Thyroid gland (tissue), 4 donors: Measurements from ENCODE around the gene OR8A1. TPM values are rescaled to one million over a fixed set of nuclear protein-coding genes. Genes with fewer than 3 reads are reported as not detected.

Experiments used
- DNase-seq, 2 donors: peaks; one replicate each; pipeline ENCODE4 v3.0.0-alpha.2; 2019
- H3K27ac ChIP-seq, 3 donors: fragments of 200-600 bp; sonication (generic); 1 replicate in 2 of 3; 2 replicates in 1 of 3; pipeline ENCODE4 v1.5.1; 2016 to 2019; ENCODE audit warnings: mild to moderate bottlenecking in 1 of 3, moderate library complexity in 1 of 3
- H3K27me3 ChIP-seq: fragments of 200-600 bp; sonication (generic); one replicate; pipeline ENCODE4 v1.5.1; 2019
- H3K36me3 ChIP-seq, 2 donors: fragments of 200-600 bp; sonication (generic); one replicate each; pipeline ENCODE4 v1.5.1; 2016 to 2019
- H3K4me1 ChIP-seq, 2 donors: fragments of 200-600 bp; sonication (generic); one replicate each; pipeline ENCODE4 v1.5.1; 2017 to 2019
- H3K4me3 ChIP-seq, 3 donors: fragments of 200-600 bp; sonication (generic); replicated peaks in 1 of 3; 1 replicate in 2 of 3; 2 replicates in 1 of 3; pipeline ENCODE4 v1.5.1; 2016; ENCODE audit warnings: mild to moderate bottlenecking in 1 of 3
- H3K9me3 ChIP-seq: fragments of 200-600 bp; sonication (generic); one replicate; pipeline ENCODE4 v1.5.1; 2017
- CTCF ChIP-seq, 6 experiments: fragments of 200-600 bp in 3 of 6; fragments of 450-650 bp in 3 of 6; sonication (generic) in 3 of 6; IDR thresholded peaks; one replicate each; pipeline ENCODE4 v1.5.1; 2016 to 2019; ENCODE audit warnings: antibody characterized with exemption in 6 of 6, mild to moderate bottlenecking in 2 of 6, inconsistent platforms in 1 of 6, moderate library complexity in 1 of 6
- POLR2A ChIP-seq, 2 donors: fragments of 450-650 bp; IDR thresholded peaks; one replicate each; pipeline ENCODE4 v1.6.1; 2017; ENCODE audit warnings: antibody characterized with exemption in 2 of 2, mild to moderate bottlenecking in 2 of 2, moderate library complexity in 1 of 2
- WGBS, 2 donors: methylation state at CpG; one replicate each; pipeline ENCODE4 v1.1.5; 2017; 5-methylcytosine and 5-hydroxymethylcytosine counted together
- intact Hi-C: fragments of 100-400 bp; cut with DNase I; formaldehyde crosslinking; loops from one replicate; pipeline ENCODE4 v1.15.1; 2023
- small RNA-seq: library from RNA; depleted of rRNA; stranded (forward); fragments of <200 nt; gene quantifications from one replicate; pipeline ENCODE3, GENCODE V24; 2016
- total RNA-seq, 4 donors: library from RNA; depleted of rRNA; stranded (reverse); fragments of >200 nt; gene quantifications; one replicate each; pipeline ENCODE4 v1.2.3, GENCODE V29; 2016

OR8A1 gene
- total RNA-seq, 4 donors from 2014 or later: not detected

DNA sequence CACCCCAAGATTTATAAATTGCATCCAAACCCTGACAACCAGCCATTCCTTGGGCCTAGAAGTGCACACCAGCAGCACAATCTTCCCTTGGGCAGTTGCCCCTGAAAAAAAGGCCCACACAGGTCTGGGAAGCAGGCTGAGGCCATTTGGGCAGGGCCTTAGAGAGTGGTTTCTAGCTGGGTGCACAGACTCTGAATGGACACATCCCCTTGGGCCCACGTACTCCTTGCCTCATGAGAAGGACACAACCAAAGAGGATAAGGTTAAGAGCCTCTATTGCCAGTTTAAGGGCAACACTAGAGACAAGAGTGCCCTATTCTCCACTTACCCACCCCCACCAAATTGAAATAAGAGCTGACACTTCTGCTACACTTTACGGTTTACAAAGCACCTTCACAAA, 40.5 kb downstream of the OR8A1 start:
- intact Hi-C loops: no loop called here
- no peak overlapping the region for H3K27ac ChIP-seq

GRCh38 chr11:124611064-124611463, 41.3 kb downstream of the OR8A1 start, which contains the start of gene PANX3:
Gene PANX3, plus strand, starts transcription at chr11:124611428. Its CDS starts 129 bp downstream, at chr11:124611557.
- Histone ChIP-seq H3K36me3 (no peaks in the 10 kb centered on the region), H3K27ac (no peak within 1 kb of the TSS), H3K9me3 (no peaks in the 10 kb centered on the region), H3K4me3 (no peak within 1 kb of the TSS), H3K4me1 (no peaks in the 10 kb centered on the region), H3K27me3 (no peaks in the 10 kb centered on the region)
- 85 to 92% methylated on average over 4 of the region's 5 CpGs for WGBS, 2 donors
- intact Hi-C loops: no loop called here
- DNase-seq: no peak
- no peak for TF ChIP-seq POLR2A (IDR thresholded peaks at IDR 0.05)

More for the DNA sequence above, 40.5 kb downstream of the OR8A1 start:
- no peak for TF ChIP-seq CTCF (IDR thresholded peaks at IDR 0.05)
- TF ChIP-seq POLR2A (IDR thresholded peaks at IDR 0.05): no peak
- Histone ChIP-seq H3K4me3 (no peak overlapping the region), H3K36me3 (no peaks in the 10 kb centered on the region), H3K27me3 (no peaks in the 10 kb centered on the region), H3K9me3 (no peaks in the 10 kb centered on the region), H3K4me1 (no peaks in the 10 kb centered on the region)
- DNase-seq: no peak
- 77 to 91% methylated on average over 2 of the region's 2 CpGs for WGBS, 2 donors

GRCh38 chr11:124612045-124612444, 42.2 kb downstream of the OR8A1 start:
- Histone ChIP-seq H3K4me3 (no peak overlapping the region), H3K27ac (no peak overlapping the region), H3K9me3 (no peaks in the 10 kb centered on the region), H3K36me3 (no peaks in the 10 kb centered on the region), H3K27me3 (no peaks in the 10 kb centered on the region), H3K4me1 (no peaks in the 10 kb centered on the region)
- DNase-seq: no peak
- TF ChIP-seq POLR2A (IDR thresholded peaks at IDR 0.05) (no peak), CTCF (IDR thresholded peaks at IDR 0.05) (no peak)
- 39 to 57% methylated on average over 3 of the region's 3 CpGs for WGBS, 2 donors
- intact Hi-C loops: no loop called here

GRCh38 chr11:124612567-124613246, 42.9 kb downstream of the OR8A1 start:
- no peak overlapping the region for H3K27ac ChIP-seq
- DNase-seq: no peak
- intact Hi-C loops: no loop called here
- H3K4me3 ChIP-seq: no peak overlapping the region
- H3K4me1 ChIP-seq: no peaks in the 10 kb centered on the region
- H3K9me3 ChIP-seq: no peaks in the 10 kb centered on the region
- H3K36me3 ChIP-seq: no peaks in the 10 kb centered on the region
- H3K27me3 ChIP-seq: no peaks in the 10 kb centered on the region
- WGBS, 2 donors: 63 to 74% methylated on average over 10 of the region's 10 CpGs
- TF ChIP-seq CTCF (IDR thresholded peaks at IDR 0.05) (no peak), POLR2A (IDR thresholded peaks at IDR 0.05) (no peak)

GRCh38 chr11:124618863-124619262, 49.1 kb downstream of the OR8A1 start:
- Histone ChIP-seq H3K4me1 (peaks cover 8 to 13% of the 10 kb centered on the region in 2 donors), H3K4me3 (no peak overlapping the region), H3K36me3 (no peaks in the 10 kb centered on the region), H3K9me3 (no peaks in the 10 kb centered on the region), H3K27me3 (no peaks in the 10 kb centered on the region), H3K27ac (no peak overlapping the region)
- intact Hi-C loops: no loop called here
- 89 to 90% methylated on average over 5 of the region's 5 CpGs for WGBS, 2 donors
- TF ChIP-seq CTCF (IDR thresholded peaks at IDR 0.05): no peak
- no peak for TF ChIP-seq POLR2A (IDR thresholded peaks at IDR 0.05)
- no peak for DNase-seq

Small RNA genes lying within 50 kb of the gene (small RNA-seq; reads per million reads assigned to genes)
- gene OR8A3P: not detected

Other genes with a start within 250 kb of the OR8A1 start
- gene OR8D2, start 249.8 kb upstream of the OR8A1 start, total RNA-seq: not detected
- not detected for gene OR8B2, start 185.5 kb upstream of the OR8A1 start, total RNA-seq
- not detected for gene OR8B3, start 171.0 kb upstream of the OR8A1 start, total RNA-seq
- not detected for gene OR8B4, start 145.1 kb upstream of the OR8A1 start, total RNA-seq
- not detected for gene OR8B8, start 124.3 kb upstream of the OR8A1 start, total RNA-seq
- gene OR8B12, start 26.3 kb upstream of the OR8A1 start, total RNA-seq: not detected
- not detected for gene PANX3, start 41.4 kb downstream of the OR8A1 start, total RNA-seq
- 10 to 100 TPM; 34.7 to 59.8 (median 46.3) TPM for gene TBRG1, start 52.9 kb downstream of the OR8A1 start, total RNA-seq
- gene SIAE, start 103.7 kb downstream of the OR8A1 start, total RNA-seq: 10 to 100 TPM; 33.9 to 52.5 (median 41.6) TPM
- 10 to 100 TPM; 13.8 to 25.2 (median 23.6) TPM for gene SPA17, start 103.9 kb downstream of the OR8A1 start, total RNA-seq
- 1 to 10 TPM in 3 of 4 donors, under 1 TPM in 1; 0.40 to 3.6 (median 2.7) TPM for gene NRGN, start 169.9 kb downstream of the OR8A1 start, total RNA-seq
- 10 to 100 TPM; 23.7 to 54.5 (median 28.8) TPM for gene VSIG2, start 182.3 kb downstream of the OR8A1 start, total RNA-seq
- 100 to 1,000 TPM; 188 to 294 (median 243) TPM for gene ESAM, start 192.3 kb downstream of the OR8A1 start, total RNA-seq
- gene MSANTD2, start 230.4 kb downstream of the OR8A1 start, total RNA-seq: 10 to 100 TPM; 29.1 to 56.1 (median 37.0) TPM